Liver (tissue), 9 donors: ENCODE data around the gene C4orf54. TPM values are rescaled to one million over a fixed set of nuclear protein-coding genes. Genes with fewer than 3 reads are reported as not detected.

Source experiments
- DNase-seq: peaks from one replicate; pipeline ENCODE4 v3.0.0-alpha.2; 2017; ENCODE audit warnings: low spot score
- H3K27ac ChIP-seq, 2 donors: one replicate each; pipeline ENCODE4 v1.7.0; 2013; ENCODE audit warnings: inconsistent platforms in 2 of 2, low read length in 2 of 2, control low read depth in 1 of 2, low read depth in 1 of 2, mild to moderate bottlenecking in 1 of 2
- H3K27me3 ChIP-seq, 4 donors: one replicate each; pipeline versions ENCODE4 v1.6.1 to v1.7.0; 2013; ENCODE audit warnings: low read length in 3 of 4, inconsistent platforms in 1 of 4, mild to moderate bottlenecking in 1 of 4, moderate library complexity in 1 of 4; ENCODE audit not compliant: control insufficient read depth in 4 of 4, insufficient read depth in 4 of 4
- H3K36me3 ChIP-seq, 4 donors: one replicate each; pipeline versions ENCODE4 v1.6.1 to v1.7.0; 2013; ENCODE audit warnings: low read length in 3 of 4, mild to moderate bottlenecking in 3 of 4, low read depth in 1 of 4, moderate library complexity in 1 of 4; ENCODE audit not compliant: control insufficient read depth in 4 of 4, insufficient read depth in 3 of 4
- H3K4me1 ChIP-seq, 4 donors: one replicate each; pipeline versions ENCODE4 v1.6.1 to v1.7.0; 2013; ENCODE audit warnings: low read length in 3 of 4, mild to moderate bottlenecking in 3 of 4, moderate library complexity in 1 of 4; ENCODE audit not compliant: control insufficient read depth in 4 of 4, insufficient read depth in 4 of 4
- H3K4me3 ChIP-seq, 3 donors: one replicate each; pipeline versions ENCODE4 v1.6.1 to v1.7.0; 2013; ENCODE audit warnings: low read length in 3 of 3, control low read depth in 1 of 3, low read depth in 1 of 3, mild to moderate bottlenecking in 1 of 3
- H3K9ac ChIP-seq, 2 donors: one replicate each; pipeline ENCODE4 v1.7.0; 2013; ENCODE audit warnings: low read length in 2 of 2, mild to moderate bottlenecking in 2 of 2, moderate library complexity in 2 of 2, control low read depth in 1 of 2, low read depth in 1 of 2
- H3K9me3 ChIP-seq, 4 donors: one replicate each; pipeline versions ENCODE4 v1.6.1 to v1.7.0; 2013; ENCODE audit warnings: low read length in 3 of 4; ENCODE audit not compliant: control insufficient read depth in 4 of 4
- EGR1 ChIP-seq, 2 donors: IDR thresholded peaks; 2 replicates each; pipeline ENCODE4 v1.6.1; 2016 to 2018; ENCODE audit warnings: antibody characterized with exemption in 2 of 2, low read depth in 2 of 2
- FOXA1 ChIP-seq: IDR thresholded peaks from 2 replicates; pipeline ENCODE4 v1.6.1; 2016; ENCODE audit warnings: antibody characterized with exemption
- FOXA2 ChIP-seq: IDR thresholded peaks from 2 replicates; pipeline ENCODE4 v1.6.1; 2016; ENCODE audit warnings: antibody characterized with exemption
- GABPA ChIP-seq, 2 donors: IDR thresholded peaks in 1 of 2; conservative IDR thresholded peaks in 1 of 2; 2 replicates each; pipeline ENCODE4 v1.6.1; 2016; ENCODE audit warnings: antibody characterized with exemption in 2 of 2, mild to moderate bottlenecking in 1 of 2, moderate library complexity in 1 of 2
- HNF4A ChIP-seq, 2 donors: conservative IDR thresholded peaks; 2 replicates each; pipeline ENCODE4 v1.6.1; 2016; ENCODE audit warnings: antibody characterized with exemption in 2 of 2, mild to moderate bottlenecking in 2 of 2
- HNF4G ChIP-seq: IDR thresholded peaks from 2 replicates; pipeline ENCODE4 v1.6.1; 2016; ENCODE audit warnings: antibody characterized with exemption
- JUND ChIP-seq, 2 donors: IDR thresholded peaks; 2 replicates each; pipeline ENCODE4 v1.6.1; 2016; ENCODE audit warnings: antibody characterized with exemption in 2 of 2
- NR2F2 ChIP-seq: IDR thresholded peaks from 2 replicates; pipeline ENCODE4 v1.6.1; 2016; ENCODE audit warnings: antibody characterized with exemption
- RAD21 ChIP-seq, 2 donors: IDR thresholded peaks; 2 replicates each; pipeline ENCODE4 v1.6.1; 2016; ENCODE audit warnings: antibody characterized with exemption in 2 of 2, mild to moderate bottlenecking in 2 of 2
- RXRA ChIP-seq, 2 donors: IDR thresholded peaks; 2 replicates each; pipeline ENCODE4 v1.6.1; 2017 to 2018; ENCODE audit warnings: antibody characterized with exemption in 2 of 2, mild to moderate bottlenecking in 1 of 2
- SP1 ChIP-seq: IDR thresholded peaks from 2 replicates; pipeline ENCODE4 v1.6.1; 2018; ENCODE audit warnings: antibody characterized with exemption, mild to moderate bottlenecking
- TAF1 ChIP-seq: conservative IDR thresholded peaks from 2 replicates; pipeline ENCODE4 v1.6.1; 2016; ENCODE audit warnings: antibody characterized with exemption, mild to moderate bottlenecking
- YY1 ChIP-seq: IDR thresholded peaks from 2 replicates; pipeline ENCODE4 v1.6.1; 2016; ENCODE audit warnings: antibody characterized with exemption, mild to moderate bottlenecking
- WGBS: extraction: QIAGEN DNeasy Blood & Tissue Kit; methylation state at CpG from one replicate; pipeline ENCODE4 v1.1.7; 2013; 5-methylcytosine and 5-hydroxymethylcytosine counted together
- polyA plus RNA-seq, 2 donors: library from polyadenylated mRNA; stranded (reverse) in 1 of 2; unstranded in 1 of 2; fragments of 200-250 nt in 1 of 2; fragments of >200 nt in 1 of 2; fragmentation: Nextera tagmentation in 1 of 2; extraction: Ambion mirVana in 1 of 2; gene quantifications; one replicate each; pipeline versions ENCODE4 v1.2.1 to v1.2.3, GENCODE V29; 2013 to 2015
- total RNA-seq, 2 donors: library from RNA; depleted of rRNA; stranded (reverse); fragments of >200 nt; gene quantifications; one replicate each; pipeline ENCODE4 v1.2.3, GENCODE V29; 2014
- TF ChIP-seq, protein P1 (sequence below): fragments of 150-350 bp; IDR thresholded peaks from 2 replicates; pipeline ENCODE4 v1.5.1; 2017; ENCODE audit warnings: improper control_type of control experiment, low read depth, low read length; ENCODE audit not compliant: missing input control
- TF ChIP-seq, protein P2 (sequence below): IDR thresholded peaks from 2 replicates; pipeline ENCODE4 v1.6.1; 2016; ENCODE audit warnings: antibody characterized with exemption
- TF ChIP-seq, protein P3 (sequence below): IDR thresholded peaks from 2 replicates; pipeline ENCODE4 v1.6.1; 2016; ENCODE audit warnings: antibody characterized with exemption
- TF ChIP-seq, protein P4 (sequence below): IDR thresholded peaks from 2 replicates; pipeline ENCODE4 v1.6.1; 2016; ENCODE audit warnings: antibody characterized with exemption
- TF ChIP-seq, protein P5 (sequence below): IDR thresholded peaks from 2 replicates; pipeline ENCODE4 v1.6.1; 2016; ENCODE audit warnings: antibody characterized with exemption, mild to moderate bottlenecking
- donor health status: healthy.
- donor health status: healthy.
- donor health status: healthy.
- donor health status: healthy.
- donor health status: healthy.

The C4orf54 gene
- total and polyA plus RNA-seq, 4 donors, result under 0.01 TPM; not detected in 3

DNA sequence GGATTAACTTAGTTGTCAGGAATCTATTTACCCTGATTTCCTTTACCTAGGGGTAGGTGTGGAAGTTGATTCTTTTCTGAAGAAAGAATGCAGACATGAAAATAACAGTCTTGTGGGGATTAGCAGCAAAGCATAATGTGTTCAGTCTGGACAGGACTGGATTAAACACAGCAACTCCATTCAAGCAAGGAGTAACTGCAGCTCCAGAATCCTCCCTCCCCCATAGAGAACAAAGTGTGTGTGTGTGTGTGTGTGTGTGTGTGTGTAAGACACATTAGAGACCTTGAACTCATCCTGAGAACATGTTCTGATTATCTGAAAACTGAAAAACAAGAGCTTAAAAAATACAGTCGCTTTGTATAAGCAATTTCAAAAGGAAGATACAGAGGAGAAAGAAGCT, 9.3 kb downstream of the C4orf54 start:
- H3K27ac ChIP-seq, result no peak overlapping the region
- 80% methylated on average over 1 of the region's 1 CpG for WGBS

DNA sequence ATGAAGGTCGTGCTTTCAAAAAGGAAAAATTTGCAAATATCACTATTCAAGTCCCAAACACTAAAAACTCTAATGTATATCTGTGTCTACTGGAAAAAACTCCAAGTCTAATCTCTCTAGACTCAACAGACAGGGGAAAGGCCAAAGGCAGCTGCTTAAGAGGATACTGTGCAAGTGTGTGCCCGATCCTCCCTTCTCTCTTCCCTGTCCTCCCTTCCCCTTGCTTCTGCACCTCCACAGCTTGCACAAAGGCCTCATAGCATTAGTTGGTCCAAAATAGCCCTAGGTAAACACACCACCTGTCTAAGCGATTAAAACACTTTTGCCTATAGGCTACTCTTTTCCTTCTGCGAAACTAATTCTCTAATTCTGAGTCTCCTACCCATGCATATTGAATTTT, 10.6 kb downstream of the C4orf54 start:
- DNase-seq, result no peak
- no peaks in the 10 kb centered on the region for H3K36me3 ChIP-seq
- no peak overlapping the region for H3K9ac ChIP-seq
- H3K9me3 ChIP-seq, result no peaks in the 10 kb centered on the region
- no peak overlapping the region for H3K27ac ChIP-seq
- peaks cover 0 to 14% (median 6%) of the 10 kb centered on the region in 4 donors for H3K4me1 ChIP-seq
- 87% methylated on average over 4 of the region's 4 CpGs for WGBS
- H3K4me3 ChIP-seq, result no peak overlapping the region
- TF ChIP-seq EGR1 (IDR thresholded peaks at IDR 0.05; ENCODE audit: low read depth in 2 of 2) (no peak), GABPA (IDR thresholded peaks at IDR 0.05 in 1 of 2, conservative IDR thresholded peaks at IDR 0.05 in 1 of 2) (no peak), TAF1 (no peak), SP1 (no peak), JUND (IDR thresholded peaks at IDR 0.05) (no peak), RXRA (IDR thresholded peaks at IDR 0.05) (no peak), FOXA2 (no peak), RAD21 (IDR thresholded peaks at IDR 0.05) (no peak), HNF4G (no peak), NR2F2 (no peak), HNF4A (conservative IDR thresholded peaks at IDR 0.05) (no peak), FOXA1 (no peak), YY1 (no peak)
- TF ChIP-seq, protein P1, sequence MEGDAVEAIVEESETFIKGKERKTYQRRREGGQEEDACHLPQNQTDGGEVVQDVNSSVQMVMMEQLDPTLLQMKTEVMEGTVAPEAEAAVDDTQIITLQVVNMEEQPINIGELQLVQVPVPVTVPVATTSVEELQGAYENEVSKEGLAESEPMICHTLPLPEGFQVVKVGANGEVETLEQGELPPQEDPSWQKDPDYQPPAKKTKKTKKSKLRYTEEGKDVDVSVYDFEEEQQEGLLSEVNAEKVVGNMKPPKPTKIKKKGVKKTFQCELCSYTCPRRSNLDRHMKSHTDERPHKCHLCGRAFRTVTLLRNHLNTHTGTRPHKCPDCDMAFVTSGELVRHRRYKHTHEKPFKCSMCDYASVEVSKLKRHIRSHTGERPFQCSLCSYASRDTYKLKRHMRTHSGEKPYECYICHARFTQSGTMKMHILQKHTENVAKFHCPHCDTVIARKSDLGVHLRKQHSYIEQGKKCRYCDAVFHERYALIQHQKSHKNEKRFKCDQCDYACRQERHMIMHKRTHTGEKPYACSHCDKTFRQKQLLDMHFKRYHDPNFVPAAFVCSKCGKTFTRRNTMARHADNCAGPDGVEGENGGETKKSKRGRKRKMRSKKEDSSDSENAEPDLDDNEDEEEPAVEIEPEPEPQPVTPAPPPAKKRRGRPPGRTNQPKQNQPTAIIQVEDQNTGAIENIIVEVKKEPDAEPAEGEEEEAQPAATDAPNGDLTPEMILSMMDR, result no peak
- TF ChIP-seq, protein P2, sequence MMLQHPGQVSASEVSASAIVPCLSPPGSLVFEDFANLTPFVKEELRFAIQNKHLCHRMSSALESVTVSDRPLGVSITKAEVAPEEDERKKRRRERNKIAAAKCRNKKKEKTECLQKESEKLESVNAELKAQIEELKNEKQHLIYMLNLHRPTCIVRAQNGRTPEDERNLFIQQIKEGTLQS, result no peak
- TF ChIP-seq, protein P3, sequence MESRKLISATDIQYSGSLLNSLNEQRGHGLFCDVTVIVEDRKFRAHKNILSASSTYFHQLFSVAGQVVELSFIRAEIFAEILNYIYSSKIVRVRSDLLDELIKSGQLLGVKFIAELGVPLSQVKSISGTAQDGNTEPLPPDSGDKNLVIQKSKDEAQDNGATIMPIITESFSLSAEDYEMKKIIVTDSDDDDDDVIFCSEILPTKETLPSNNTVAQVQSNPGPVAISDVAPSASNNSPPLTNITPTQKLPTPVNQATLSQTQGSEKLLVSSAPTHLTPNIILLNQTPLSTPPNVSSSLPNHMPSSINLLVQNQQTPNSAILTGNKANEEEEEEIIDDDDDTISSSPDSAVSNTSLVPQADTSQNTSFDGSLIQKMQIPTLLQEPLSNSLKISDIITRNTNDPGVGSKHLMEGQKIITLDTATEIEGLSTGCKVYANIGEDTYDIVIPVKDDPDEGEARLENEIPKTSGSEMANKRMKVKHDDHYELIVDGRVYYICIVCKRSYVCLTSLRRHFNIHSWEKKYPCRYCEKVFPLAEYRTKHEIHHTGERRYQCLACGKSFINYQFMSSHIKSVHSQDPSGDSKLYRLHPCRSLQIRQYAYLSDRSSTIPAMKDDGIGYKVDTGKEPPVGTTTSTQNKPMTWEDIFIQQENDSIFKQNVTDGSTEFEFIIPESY, result no peak
- TF ChIP-seq, protein P4, sequence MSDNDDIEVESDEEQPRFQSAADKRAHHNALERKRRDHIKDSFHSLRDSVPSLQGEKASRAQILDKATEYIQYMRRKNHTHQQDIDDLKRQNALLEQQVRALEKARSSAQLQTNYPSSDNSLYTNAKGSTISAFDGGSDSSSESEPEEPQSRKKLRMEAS, result no peak
- TF ChIP-seq, protein P5, sequence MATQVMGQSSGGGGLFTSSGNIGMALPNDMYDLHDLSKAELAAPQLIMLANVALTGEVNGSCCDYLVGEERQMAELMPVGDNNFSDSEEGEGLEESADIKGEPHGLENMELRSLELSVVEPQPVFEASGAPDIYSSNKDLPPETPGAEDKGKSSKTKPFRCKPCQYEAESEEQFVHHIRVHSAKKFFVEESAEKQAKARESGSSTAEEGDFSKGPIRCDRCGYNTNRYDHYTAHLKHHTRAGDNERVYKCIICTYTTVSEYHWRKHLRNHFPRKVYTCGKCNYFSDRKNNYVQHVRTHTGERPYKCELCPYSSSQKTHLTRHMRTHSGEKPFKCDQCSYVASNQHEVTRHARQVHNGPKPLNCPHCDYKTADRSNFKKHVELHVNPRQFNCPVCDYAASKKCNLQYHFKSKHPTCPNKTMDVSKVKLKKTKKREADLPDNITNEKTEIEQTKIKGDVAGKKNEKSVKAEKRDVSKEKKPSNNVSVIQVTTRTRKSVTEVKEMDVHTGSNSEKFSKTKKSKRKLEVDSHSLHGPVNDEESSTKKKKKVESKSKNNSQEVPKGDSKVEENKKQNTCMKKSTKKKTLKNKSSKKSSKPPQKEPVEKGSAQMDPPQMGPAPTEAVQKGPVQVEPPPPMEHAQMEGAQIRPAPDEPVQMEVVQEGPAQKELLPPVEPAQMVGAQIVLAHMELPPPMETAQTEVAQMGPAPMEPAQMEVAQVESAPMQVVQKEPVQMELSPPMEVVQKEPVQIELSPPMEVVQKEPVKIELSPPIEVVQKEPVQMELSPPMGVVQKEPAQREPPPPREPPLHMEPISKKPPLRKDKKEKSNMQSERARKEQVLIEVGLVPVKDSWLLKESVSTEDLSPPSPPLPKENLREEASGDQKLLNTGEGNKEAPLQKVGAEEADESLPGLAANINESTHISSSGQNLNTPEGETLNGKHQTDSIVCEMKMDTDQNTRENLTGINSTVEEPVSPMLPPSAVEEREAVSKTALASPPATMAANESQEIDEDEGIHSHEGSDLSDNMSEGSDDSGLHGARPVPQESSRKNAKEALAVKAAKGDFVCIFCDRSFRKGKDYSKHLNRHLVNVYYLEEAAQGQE, result no peak
- no peaks in the 10 kb centered on the region for H3K27me3 ChIP-seq

More for the DNA sequence above, 9.3 kb downstream of the C4orf54 start:
- Histone ChIP-seq H3K9ac (no peak overlapping the region), H3K4me1 (peaks cover 0 to 7% (median 3%) of the 10 kb centered on the region in 4 donors), H3K27me3 (no peaks in the 10 kb centered on the region), H3K4me3 (no peak overlapping the region), H3K36me3 (no peaks in the 10 kb centered on the region), H3K9me3 (no peaks in the 10 kb centered on the region)
- DNase-seq, result no peak
- TF ChIP-seq HNF4G (no peak), RXRA (IDR thresholded peaks at IDR 0.05) (no peak), TAF1 (no peak), YY1 (no peak)
